Lower leg skin (tissue), 3 donors: ENCODE results near the gene ANO8.

ENCODE experiments used
- CTCF ChIP-seq, 3 donors: fragments of 450-650 bp; IDR thresholded peaks; one replicate each; pipeline ENCODE4 v1.5.1; 2016; ENCODE audit warnings: antibody characterized with exemption in 3 of 3, mild to moderate bottlenecking in 3 of 3, moderate library complexity in 2 of 3
- POLR2A ChIP-seq, 2 donors: fragments of 450-650 bp; IDR thresholded peaks; one replicate each; pipeline ENCODE4 v1.6.1; 2016 to 2017; ENCODE audit warnings: antibody characterized with exemption in 2 of 2, mild to moderate bottlenecking in 1 of 2, moderate library complexity in 1 of 2

- TF ChIP-seq CTCF (IDR thresholded peaks at IDR 0.05) (no peak), POLR2A (IDR thresholded peaks at IDR 0.05) (no peak)
Measured at GRCh38 chr19:17332677-17333581, 1.7 kb downstream of the ANO8 start.
